ENCODE data around the gene ALDOA. TPM values are rescaled to one million over a fixed set of nuclear protein-coding genes. Genes with fewer than 3 reads are reported as not detected.

ALDOA gene
- total and polyA plus RNA-seq, 10 of the 15 experiments (the other 5 are each of a cell fraction or from before 2014, with no cell fraction given): 218 to 2,339 (median 1,095) TPM

DNA sequence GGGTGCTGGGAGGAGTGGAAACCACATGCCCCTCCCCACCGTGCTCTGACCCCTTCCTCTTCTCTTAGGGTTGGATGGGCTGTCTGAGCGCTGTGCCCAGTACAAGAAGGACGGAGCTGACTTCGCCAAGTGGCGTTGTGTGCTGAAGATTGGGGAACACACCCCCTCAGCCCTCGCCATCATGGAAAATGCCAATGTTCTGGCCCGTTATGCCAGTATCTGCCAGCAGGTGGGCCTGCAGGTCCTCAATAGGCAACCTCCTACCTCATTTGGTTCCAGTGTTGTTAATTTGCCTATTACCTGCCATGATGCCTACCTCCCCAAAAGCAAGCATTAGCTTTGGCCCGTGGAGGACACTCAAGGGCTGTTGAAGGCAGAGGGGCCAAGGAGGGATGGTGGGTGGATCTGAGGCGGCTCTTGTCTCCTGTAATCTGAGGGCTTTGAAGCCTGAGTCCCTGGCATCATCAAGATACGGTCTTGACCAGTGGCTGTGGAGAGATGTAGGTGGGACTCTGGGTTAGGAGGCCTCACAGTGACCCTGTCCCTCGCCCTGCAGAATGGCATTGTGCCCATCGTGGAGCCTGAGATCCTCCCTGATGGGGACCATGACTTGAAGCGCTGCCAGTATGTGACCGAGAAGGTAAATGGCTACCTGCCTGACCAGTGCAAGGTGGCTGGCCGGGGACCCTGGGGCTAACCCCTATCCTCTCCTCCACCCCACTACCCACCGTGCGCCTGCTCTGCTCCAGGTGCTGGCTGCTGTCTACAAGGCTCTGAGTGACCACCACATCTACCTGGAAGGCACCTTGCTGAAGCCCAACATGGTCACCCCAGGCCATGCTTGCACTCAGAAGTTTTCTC lies 3.4 kb downstream of the ALDOA start:
- 88% methylated on average over 17 of the region's 17 CpGs for WGBS (ENCODE audit: insufficient coverage, insufficient replicate concordance, low lambda C conversion rate, missing lambda C conversion rate)
- intact Hi-C loops (cut with micrococcal nuclease; ENCODE audit: unreplicated experiment): no loop called here
- Histone ChIP-seq H3K79me2 (ENCODE audit: control insufficient read depth, insufficient read depth, low read length) (peaks cover 62% of the 10 kb centered on the region), H3K36me3 (ENCODE audit: control insufficient read depth in 2 of 2, insufficient read depth in 2 of 2, low read length in 1 of 2) (peaks cover 30 to 32% of the 10 kb centered on the region in 2 experiments), H3K4me2 (ENCODE audit: control insufficient read depth, insufficient read depth) (peak overlapping the region; percentile 66), H2AFZ (ENCODE audit: control insufficient read depth, low read depth, low read length) (no peak overlapping the region), H4K20me1 (ENCODE audit: control insufficient read depth, insufficient read depth) (peaks cover 24% of the 10 kb centered on the region), H3K27ac (ENCODE audit: control insufficient read depth, insufficient read depth) (no peak overlapping the region), H3K4me3 (peak overlapping the region; percentile 49), H3K27me3 (replicated peaks in 1 of 2; ENCODE audit: control insufficient read depth in 2 of 2, insufficient read depth in 2 of 2, low read length in 1 of 2) (no peaks in the 10 kb centered on the region), H3K4me1 (ENCODE audit: control insufficient read depth, insufficient read depth, low read length) (peaks cover 23% of the 10 kb centered on the region), H3K9me3 (replicated peaks; ENCODE audit: control insufficient read depth, insufficient read depth, low read length) (no peaks in the 10 kb centered on the region), H3K9ac (ENCODE audit: control insufficient read depth, insufficient read depth, low read length) (no peak overlapping the region)
- BruUV-seq (replicated peaks): no TSS peak
- TF ChIP-seq YY1 (IDR thresholded peaks at IDR 0.05; ENCODE audit: low read depth, low read length) (peak; percentile 58; the same call in 1 of the 2 replicates), SMC3 (IDR thresholded peaks at IDR 0.05; ENCODE audit: borderline replicate concordance, low read length) (0 out of 2 replicates have a peak, but pooled peaks have one; percentile 3), POLR2AphosphoS5 (IDR thresholded peaks at IDR 0.05; ENCODE audit: low read length) (peak; percentile 16; the same call in 1 of the 2 replicates), POLR2A (IDR thresholded peaks at IDR 0.05; ENCODE audit: low read depth, low read length) (peak; percentile 33; the same call in 1 of the 2 replicates), ZNF207 (IDR thresholded peaks at IDR 0.05; ENCODE audit: borderline replicate concordance) (no peak), POLR2AphosphoS2 (IDR thresholded peaks at IDR 0.05; ENCODE audit: low read depth, low read length) (peak; percentile 6; the same call in 1 of the 2 replicates), POU2F2 (IDR thresholded peaks at IDR 0.05; ENCODE audit: borderline replicate concordance, low read depth, low read length) (peak; percentile 66; the same call in 1 of the 3 replicates), RAD21 (IDR thresholded peaks at IDR 0.05; ENCODE audit: insufficient read depth, low read depth, low read length) (peak; percentile 45), SPI1 (IDR thresholded peaks at IDR 0.05; ENCODE audit: borderline replicate concordance, insufficient read depth, low read depth, low read length) (no peak)
- TF ChIP-seq, protein P1, sequence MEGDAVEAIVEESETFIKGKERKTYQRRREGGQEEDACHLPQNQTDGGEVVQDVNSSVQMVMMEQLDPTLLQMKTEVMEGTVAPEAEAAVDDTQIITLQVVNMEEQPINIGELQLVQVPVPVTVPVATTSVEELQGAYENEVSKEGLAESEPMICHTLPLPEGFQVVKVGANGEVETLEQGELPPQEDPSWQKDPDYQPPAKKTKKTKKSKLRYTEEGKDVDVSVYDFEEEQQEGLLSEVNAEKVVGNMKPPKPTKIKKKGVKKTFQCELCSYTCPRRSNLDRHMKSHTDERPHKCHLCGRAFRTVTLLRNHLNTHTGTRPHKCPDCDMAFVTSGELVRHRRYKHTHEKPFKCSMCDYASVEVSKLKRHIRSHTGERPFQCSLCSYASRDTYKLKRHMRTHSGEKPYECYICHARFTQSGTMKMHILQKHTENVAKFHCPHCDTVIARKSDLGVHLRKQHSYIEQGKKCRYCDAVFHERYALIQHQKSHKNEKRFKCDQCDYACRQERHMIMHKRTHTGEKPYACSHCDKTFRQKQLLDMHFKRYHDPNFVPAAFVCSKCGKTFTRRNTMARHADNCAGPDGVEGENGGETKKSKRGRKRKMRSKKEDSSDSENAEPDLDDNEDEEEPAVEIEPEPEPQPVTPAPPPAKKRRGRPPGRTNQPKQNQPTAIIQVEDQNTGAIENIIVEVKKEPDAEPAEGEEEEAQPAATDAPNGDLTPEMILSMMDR (IDR thresholded peaks at IDR 0.05 in 2 of 3, conservative IDR thresholded peaks at IDR 0.05 in 1 of 3; ENCODE audit: control insufficient read depth in 2 of 3, extremely low read depth in 1 of 3, insufficient read depth in 1 of 3, low read depth in 3 of 3, low read length in 3 of 3): peak; percentile 32 to 61 (median 48); a peak in 4 of 6 replicates
- TF ChIP-seq, protein P2, sequence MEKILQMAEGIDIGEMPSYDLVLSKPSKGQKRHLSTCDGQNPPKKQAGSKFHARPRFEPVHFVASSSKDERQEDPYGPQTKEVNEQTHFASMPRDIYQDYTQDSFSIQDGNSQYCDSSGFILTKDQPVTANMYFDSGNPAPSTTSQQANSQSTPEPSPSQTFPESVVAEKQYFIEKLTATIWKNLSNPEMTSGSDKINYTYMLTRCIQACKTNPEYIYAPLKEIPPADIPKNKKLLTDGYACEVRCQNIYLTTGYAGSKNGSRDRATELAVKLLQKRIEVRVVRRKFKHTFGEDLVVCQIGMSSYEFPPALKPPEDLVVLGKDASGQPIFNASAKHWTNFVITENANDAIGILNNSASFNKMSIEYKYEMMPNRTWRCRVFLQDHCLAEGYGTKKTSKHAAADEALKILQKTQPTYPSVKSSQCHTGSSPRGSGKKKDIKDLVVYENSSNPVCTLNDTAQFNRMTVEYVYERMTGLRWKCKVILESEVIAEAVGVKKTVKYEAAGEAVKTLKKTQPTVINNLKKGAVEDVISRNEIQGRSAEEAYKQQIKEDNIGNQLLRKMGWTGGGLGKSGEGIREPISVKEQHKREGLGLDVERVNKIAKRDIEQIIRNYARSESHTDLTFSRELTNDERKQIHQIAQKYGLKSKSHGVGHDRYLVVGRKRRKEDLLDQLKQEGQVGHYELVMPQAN (conservative IDR thresholded peaks at IDR 0.05): no peak
- ChIA-PET SMC1A (ENCODE audit: uncharacterized antibody, unreplicated experiment) (no interaction called here), CTCF (interaction anchor here (8.5 kb wide), 1 partner anchor 23 kb away, joined by 77 read pairs; the partner anchor contains the start of gene TBX6), POLR2A (interaction anchor here (1.2 kb wide), 1 partner anchor 14 kb away, joined by 3 read pairs; no protein-coding TSS in a partner anchor), RAD21 (ENCODE audit: unreplicated experiment) (no interaction called here)
- in situ Hi-C loops (cut with MboI): no loop called here
- no peak for ATAC-seq
- no peak for DNase-seq (ENCODE audit: low read depth, low spot score)
- FAIRE-seq: no peak

All from GM12878 (cell line).